GM23338 (cell line): Measurements from ENCODE around the gene OXT. TPM values are rescaled to one million over a fixed set of nuclear protein-coding genes. Genes with fewer than 3 reads are reported as not detected.

Experiments
- ATAC-seq: fragments of 200-7000 bp; cut with Tn5 transposase; 3 replicates; pipeline ENCODE4 v1.9.1; 2020
- DNase-seq: peaks from one replicate; pipeline ENCODE4 v3.0.0-alpha.2; 2015; ENCODE audit warnings: low spot score
- H2AFZ ChIP-seq: fragments of 200-600 bp; sonication (generic); 2 replicates; pipeline ENCODE4 v1.8.0; 2016; ENCODE audit warnings: antibody characterized with exemption, mild to moderate bottlenecking, moderate library complexity
- H3F3A ChIP-seq: fragments of 200-600 bp; sonication (generic); replicated peaks from 2 replicates; pipeline ENCODE4 v1.8.0; 2017; ENCODE audit warnings: antibody characterized with exemption, mixed run types, low read depth
- H3K27ac ChIP-seq: fragments of 200-600 bp; sonication (generic); 2 replicates; pipeline ENCODE4 v1.6.1; 2016; ENCODE audit warnings: low read depth
- H3K27me3 ChIP-seq: fragments of 200-600 bp; sonication (generic); 2 replicates; pipeline ENCODE4 v1.8.0; 2016; ENCODE audit warnings: mild to moderate bottlenecking, mixed run types, moderate library complexity; ENCODE audit not compliant: insufficient read depth
- H3K36me3 ChIP-seq: fragments of 200-600 bp; sonication (generic); 2 replicates; pipeline ENCODE4 v1.8.0; 2016; ENCODE audit warnings: mild to moderate bottlenecking; ENCODE audit not compliant: insufficient read depth
- H3K4me1 ChIP-seq: fragments of 200-600 bp; sonication (generic); 2 replicates; pipeline ENCODE4 v1.8.0; 2016; ENCODE audit warnings: mild to moderate bottlenecking, moderate library complexity; ENCODE audit not compliant: insufficient read depth
- H3K4me2 ChIP-seq: fragments of 200-600 bp; sonication (generic); 2 replicates; pipeline ENCODE4 v1.7.1; 2017; ENCODE audit warnings: mixed run types
- H3K4me3 ChIP-seq: fragments of 200-600 bp; sonication (generic); 2 replicates; pipeline ENCODE4 v1.6.1; 2016; ENCODE audit warnings: mixed run types
- H3K79me2 ChIP-seq: fragments of 200-600 bp; sonication (generic); replicated peaks from 2 replicates; pipeline ENCODE4 v1.8.0; 2017; ENCODE audit warnings: mild to moderate bottlenecking; ENCODE audit not compliant: insufficient read depth
- H3K9me2 ChIP-seq: fragments of 200-600 bp; sonication (generic); 2 replicates; pipeline ENCODE4 v1.8.0; 2017; ENCODE audit not compliant: insufficient read depth
- H4K20me1 ChIP-seq: fragments of 200-600 bp; sonication (generic); replicated peaks from 2 replicates; pipeline ENCODE4 v1.8.0; 2017; ENCODE audit warnings: mild to moderate bottlenecking; ENCODE audit not compliant: insufficient read depth
- H3K27ac Mint-ChIP-seq: 2 replicates; pipeline ENCODE4 v1.8.0; 2020; ENCODE audit warnings: inconsistent platforms, mild to moderate bottlenecking, moderate library complexity, mixed read lengths
- H3K27me3 Mint-ChIP-seq: 3 replicates; pipeline ENCODE4 v1.8.0; 2022; ENCODE audit warnings: low read depth, mild to moderate bottlenecking, moderate library complexity, mixed read lengths, inconsistent platforms; ENCODE audit not compliant: insufficient read depth, poor library complexity
- H3K36me3 Mint-ChIP-seq: 3 replicates; pipeline ENCODE4 v1.8.0; 2021; ENCODE audit warnings: low read depth, mild to moderate bottlenecking, inconsistent platforms, moderate library complexity, mixed read lengths
- H3K4me1 Mint-ChIP-seq: 3 replicates; pipeline ENCODE4 v1.8.0; 2020; ENCODE audit warnings: mild to moderate bottlenecking, inconsistent platforms, mixed read lengths
- H3K4me3 Mint-ChIP-seq: 3 replicates; pipeline ENCODE4 v1.8.0; 2021; ENCODE audit warnings: moderate library complexity, mild to moderate bottlenecking, inconsistent platforms, mixed read lengths
- H3K9me3 Mint-ChIP-seq: 3 replicates; pipeline ENCODE4 v1.8.0; 2020; ENCODE audit warnings: moderate library complexity, mild to moderate bottlenecking, inconsistent platforms, mixed read lengths
- CREB1 ChIP-seq: fragments of 250-450 bp; sonication (Bioruptor Pico); IDR thresholded peaks from 2 replicates; pipeline ENCODE4 v1.5.0; 2020; ENCODE audit warnings: low read depth, mild to moderate bottlenecking, moderate library complexity
- EZH2 ChIP-seq: fragments of 200-600 bp; sonication (generic); IDR thresholded peaks from one replicate; pipeline ENCODE4 v1.8.0; 2017; ENCODE audit warnings: antibody characterized with exemption, mild to moderate bottlenecking, low read depth; ENCODE audit not compliant: unreplicated experiment
- EZH2phosphoT487 ChIP-seq: fragments of 200-600 bp; sonication (generic); IDR thresholded peaks from one replicate; pipeline ENCODE4 v1.8.1; 2018; ENCODE audit warnings: antibody characterized with exemption; ENCODE audit not compliant: unreplicated experiment
- JUNB ChIP-seq: IDR thresholded peaks from one replicate; pipeline ENCODE4 v1.6.1; 2016; ENCODE audit warnings: antibody characterized with exemption; ENCODE audit not compliant: unreplicated experiment
- NANOG ChIP-seq: IDR thresholded peaks from 2 replicates; pipeline ENCODE4 v1.6.1; 2016; ENCODE audit warnings: antibody characterized with exemption, borderline replicate concordance
- POLR2AphosphoS5 ChIP-seq: IDR thresholded peaks from 2 replicates; pipeline ENCODE4 v1.6.1; 2016; ENCODE audit warnings: antibody characterized with exemption, low read depth
- STAT1 ChIP-seq: IDR thresholded peaks from one replicate; pipeline ENCODE4 v1.6.1; 2016; ENCODE audit warnings: antibody characterized with exemption; ENCODE audit not compliant: unreplicated experiment
- ZNF114 ChIP-seq: fragments of 250-450 bp; sonication (Bioruptor Pico); IDR thresholded peaks from 2 replicates; pipeline ENCODE4 v1.5.0; 2020; ENCODE audit warnings: mild to moderate bottlenecking, moderate library complexity
- ZNF331 ChIP-seq: fragments of 250-450 bp; sonication (Bioruptor Pico); IDR thresholded peaks from 2 replicates; pipeline ENCODE4 v1.5.0; 2020; ENCODE audit warnings: low read depth, mild to moderate bottlenecking, moderate library complexity
- polyA plus RNA-seq: library from polyadenylated mRNA; unstranded; fragments of >200 nt; fragmentation: Nextera tagmentation; extraction: Ambion mirVana; gene quantifications from 2 replicates; pipeline ENCODE4 v1.2.1, GENCODE V29; 2016
- total RNA-seq: library from RNA; depleted of rRNA; stranded (reverse); fragments of >200 nt; shearing (Covaris generic); gene quantifications from 2 replicates; pipeline ENCODE4 v1.2.3, GENCODE V29; 2014
- TF ChIP-seq, protein P1 (sequence below), 2 experiments: fragments of 200-600 bp in 1 of 2; sonication (generic) in 1 of 2; conservative IDR thresholded peaks; 2 replicates each; pipeline versions ENCODE4 v1.5.1 to v1.6.1; 2016 to 2017; ENCODE audit warnings: antibody characterized with exemption in 2 of 2, low read depth in 2 of 2, mild to moderate bottlenecking in 2 of 2, moderate library complexity in 1 of 2
- TF ChIP-seq, protein P2 (sequence below): IDR thresholded peaks from 2 replicates; pipeline ENCODE4 v1.6.1; 2016; ENCODE audit warnings: antibody characterized with exemption
- TF ChIP-seq, protein P3 (sequence below): IDR thresholded peaks from one replicate; pipeline ENCODE4 v1.6.1; 2018; ENCODE audit warnings: antibody characterized with exemption; ENCODE audit not compliant: unreplicated experiment
- TF ChIP-seq, protein P4 (sequence below): fragments of 250-450 bp; sonication (Bioruptor Pico); IDR thresholded peaks from 2 replicates; pipeline ENCODE4 v1.5.0; 2020; ENCODE audit warnings: mild to moderate bottlenecking, moderate library complexity

Gene OXT
- total and polyA plus RNA-seq, 2 experiments from 2014 or later, result 1.5 TPM; not detected in 1

DNA sequence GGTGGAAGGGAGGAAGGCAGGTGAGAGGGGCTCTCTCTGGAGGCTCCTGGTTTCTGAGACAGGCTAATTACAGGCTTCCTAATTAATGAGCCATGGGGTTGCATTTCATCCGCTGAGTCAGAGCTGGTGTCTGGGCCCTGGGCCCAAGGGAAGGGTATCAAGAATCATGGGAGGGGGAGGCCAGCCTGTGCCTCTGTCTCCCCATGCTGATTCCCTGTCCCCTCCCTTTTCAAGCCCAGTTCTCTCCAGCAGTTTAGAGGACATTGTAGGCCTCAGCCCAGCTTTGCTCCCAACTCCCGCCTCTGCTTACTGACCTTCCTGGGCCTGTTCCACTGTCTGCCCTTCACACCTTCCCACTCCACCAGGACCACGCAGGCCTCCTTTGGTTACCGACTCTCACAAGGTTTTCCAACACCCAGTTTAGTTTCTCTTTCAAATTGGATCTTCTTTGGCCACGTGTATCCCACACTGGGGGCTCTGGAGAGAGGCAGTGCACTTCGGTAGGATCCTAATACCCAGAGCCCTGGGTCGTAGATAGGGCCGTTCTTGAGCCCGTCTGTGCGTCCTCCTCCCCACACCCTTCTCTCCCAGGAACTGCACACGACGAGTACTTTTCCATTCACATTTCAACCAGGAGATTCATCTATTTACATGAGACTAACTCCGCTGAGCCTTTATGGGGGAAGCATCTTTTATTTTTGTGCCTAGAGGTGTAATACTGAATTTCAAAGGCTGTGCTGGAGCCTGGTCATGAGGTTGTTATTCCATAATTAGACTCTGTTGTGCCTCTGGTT is 31.4 kb downstream of the OXT start:
- Histone ChIP-seq H3K36me3 (no peaks in the 10 kb centered on the region), H3K4me2 (no peak overlapping the region), H3K79me2 (no peaks in the 10 kb centered on the region), H3K4me1 (no peaks in the 10 kb centered on the region), H3K4me3 (no peak overlapping the region), H3F3A (no peaks in the 10 kb centered on the region), H2AFZ (peak overlapping the region; percentile 52; the same call in 1 of the 2 replicates), H3K27me3 (no peaks in the 10 kb centered on the region), H3K9me2 (no peaks in the 10 kb centered on the region), H3K27ac (no peak overlapping the region), H4K20me1 (no peaks in the 10 kb centered on the region)
- H3K4me1 Mint-ChIP-seq, result peaks cover 12% of the 10 kb centered on the region
- H3K27me3 Mint-ChIP-seq, result peaks cover 9% of the 10 kb centered on the region
- DNase-seq, result no peak
- no peak for ATAC-seq
- TF ChIP-seq, protein P1, sequence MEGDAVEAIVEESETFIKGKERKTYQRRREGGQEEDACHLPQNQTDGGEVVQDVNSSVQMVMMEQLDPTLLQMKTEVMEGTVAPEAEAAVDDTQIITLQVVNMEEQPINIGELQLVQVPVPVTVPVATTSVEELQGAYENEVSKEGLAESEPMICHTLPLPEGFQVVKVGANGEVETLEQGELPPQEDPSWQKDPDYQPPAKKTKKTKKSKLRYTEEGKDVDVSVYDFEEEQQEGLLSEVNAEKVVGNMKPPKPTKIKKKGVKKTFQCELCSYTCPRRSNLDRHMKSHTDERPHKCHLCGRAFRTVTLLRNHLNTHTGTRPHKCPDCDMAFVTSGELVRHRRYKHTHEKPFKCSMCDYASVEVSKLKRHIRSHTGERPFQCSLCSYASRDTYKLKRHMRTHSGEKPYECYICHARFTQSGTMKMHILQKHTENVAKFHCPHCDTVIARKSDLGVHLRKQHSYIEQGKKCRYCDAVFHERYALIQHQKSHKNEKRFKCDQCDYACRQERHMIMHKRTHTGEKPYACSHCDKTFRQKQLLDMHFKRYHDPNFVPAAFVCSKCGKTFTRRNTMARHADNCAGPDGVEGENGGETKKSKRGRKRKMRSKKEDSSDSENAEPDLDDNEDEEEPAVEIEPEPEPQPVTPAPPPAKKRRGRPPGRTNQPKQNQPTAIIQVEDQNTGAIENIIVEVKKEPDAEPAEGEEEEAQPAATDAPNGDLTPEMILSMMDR (conservative IDR thresholded peaks at IDR 0.05; ENCODE audit: low read depth in 2 of 2), result no peak
- TF ChIP-seq ZNF114, result no peak
- TF ChIP-seq, protein P2, sequence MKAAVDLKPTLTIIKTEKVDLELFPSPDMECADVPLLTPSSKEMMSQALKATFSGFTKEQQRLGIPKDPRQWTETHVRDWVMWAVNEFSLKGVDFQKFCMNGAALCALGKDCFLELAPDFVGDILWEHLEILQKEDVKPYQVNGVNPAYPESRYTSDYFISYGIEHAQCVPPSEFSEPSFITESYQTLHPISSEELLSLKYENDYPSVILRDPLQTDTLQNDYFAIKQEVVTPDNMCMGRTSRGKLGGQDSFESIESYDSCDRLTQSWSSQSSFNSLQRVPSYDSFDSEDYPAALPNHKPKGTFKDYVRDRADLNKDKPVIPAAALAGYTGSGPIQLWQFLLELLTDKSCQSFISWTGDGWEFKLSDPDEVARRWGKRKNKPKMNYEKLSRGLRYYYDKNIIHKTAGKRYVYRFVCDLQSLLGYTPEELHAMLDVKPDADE, result no peak
- TF ChIP-seq, protein P3, sequence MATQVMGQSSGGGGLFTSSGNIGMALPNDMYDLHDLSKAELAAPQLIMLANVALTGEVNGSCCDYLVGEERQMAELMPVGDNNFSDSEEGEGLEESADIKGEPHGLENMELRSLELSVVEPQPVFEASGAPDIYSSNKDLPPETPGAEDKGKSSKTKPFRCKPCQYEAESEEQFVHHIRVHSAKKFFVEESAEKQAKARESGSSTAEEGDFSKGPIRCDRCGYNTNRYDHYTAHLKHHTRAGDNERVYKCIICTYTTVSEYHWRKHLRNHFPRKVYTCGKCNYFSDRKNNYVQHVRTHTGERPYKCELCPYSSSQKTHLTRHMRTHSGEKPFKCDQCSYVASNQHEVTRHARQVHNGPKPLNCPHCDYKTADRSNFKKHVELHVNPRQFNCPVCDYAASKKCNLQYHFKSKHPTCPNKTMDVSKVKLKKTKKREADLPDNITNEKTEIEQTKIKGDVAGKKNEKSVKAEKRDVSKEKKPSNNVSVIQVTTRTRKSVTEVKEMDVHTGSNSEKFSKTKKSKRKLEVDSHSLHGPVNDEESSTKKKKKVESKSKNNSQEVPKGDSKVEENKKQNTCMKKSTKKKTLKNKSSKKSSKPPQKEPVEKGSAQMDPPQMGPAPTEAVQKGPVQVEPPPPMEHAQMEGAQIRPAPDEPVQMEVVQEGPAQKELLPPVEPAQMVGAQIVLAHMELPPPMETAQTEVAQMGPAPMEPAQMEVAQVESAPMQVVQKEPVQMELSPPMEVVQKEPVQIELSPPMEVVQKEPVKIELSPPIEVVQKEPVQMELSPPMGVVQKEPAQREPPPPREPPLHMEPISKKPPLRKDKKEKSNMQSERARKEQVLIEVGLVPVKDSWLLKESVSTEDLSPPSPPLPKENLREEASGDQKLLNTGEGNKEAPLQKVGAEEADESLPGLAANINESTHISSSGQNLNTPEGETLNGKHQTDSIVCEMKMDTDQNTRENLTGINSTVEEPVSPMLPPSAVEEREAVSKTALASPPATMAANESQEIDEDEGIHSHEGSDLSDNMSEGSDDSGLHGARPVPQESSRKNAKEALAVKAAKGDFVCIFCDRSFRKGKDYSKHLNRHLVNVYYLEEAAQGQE, result no peak
- no peak for TF ChIP-seq STAT1
- TF ChIP-seq POLR2AphosphoS5, result no peak
- TF ChIP-seq EZH2phosphoT487, result no peak
- no peak for TF ChIP-seq ZNF331 (CRISPR knock-in tag)
- no peak for TF ChIP-seq NANOG
- TF ChIP-seq CREB1 (CRISPR knock-in tag), result no peak
- TF ChIP-seq JUNB, result no peak
- TF ChIP-seq, protein P4, sequence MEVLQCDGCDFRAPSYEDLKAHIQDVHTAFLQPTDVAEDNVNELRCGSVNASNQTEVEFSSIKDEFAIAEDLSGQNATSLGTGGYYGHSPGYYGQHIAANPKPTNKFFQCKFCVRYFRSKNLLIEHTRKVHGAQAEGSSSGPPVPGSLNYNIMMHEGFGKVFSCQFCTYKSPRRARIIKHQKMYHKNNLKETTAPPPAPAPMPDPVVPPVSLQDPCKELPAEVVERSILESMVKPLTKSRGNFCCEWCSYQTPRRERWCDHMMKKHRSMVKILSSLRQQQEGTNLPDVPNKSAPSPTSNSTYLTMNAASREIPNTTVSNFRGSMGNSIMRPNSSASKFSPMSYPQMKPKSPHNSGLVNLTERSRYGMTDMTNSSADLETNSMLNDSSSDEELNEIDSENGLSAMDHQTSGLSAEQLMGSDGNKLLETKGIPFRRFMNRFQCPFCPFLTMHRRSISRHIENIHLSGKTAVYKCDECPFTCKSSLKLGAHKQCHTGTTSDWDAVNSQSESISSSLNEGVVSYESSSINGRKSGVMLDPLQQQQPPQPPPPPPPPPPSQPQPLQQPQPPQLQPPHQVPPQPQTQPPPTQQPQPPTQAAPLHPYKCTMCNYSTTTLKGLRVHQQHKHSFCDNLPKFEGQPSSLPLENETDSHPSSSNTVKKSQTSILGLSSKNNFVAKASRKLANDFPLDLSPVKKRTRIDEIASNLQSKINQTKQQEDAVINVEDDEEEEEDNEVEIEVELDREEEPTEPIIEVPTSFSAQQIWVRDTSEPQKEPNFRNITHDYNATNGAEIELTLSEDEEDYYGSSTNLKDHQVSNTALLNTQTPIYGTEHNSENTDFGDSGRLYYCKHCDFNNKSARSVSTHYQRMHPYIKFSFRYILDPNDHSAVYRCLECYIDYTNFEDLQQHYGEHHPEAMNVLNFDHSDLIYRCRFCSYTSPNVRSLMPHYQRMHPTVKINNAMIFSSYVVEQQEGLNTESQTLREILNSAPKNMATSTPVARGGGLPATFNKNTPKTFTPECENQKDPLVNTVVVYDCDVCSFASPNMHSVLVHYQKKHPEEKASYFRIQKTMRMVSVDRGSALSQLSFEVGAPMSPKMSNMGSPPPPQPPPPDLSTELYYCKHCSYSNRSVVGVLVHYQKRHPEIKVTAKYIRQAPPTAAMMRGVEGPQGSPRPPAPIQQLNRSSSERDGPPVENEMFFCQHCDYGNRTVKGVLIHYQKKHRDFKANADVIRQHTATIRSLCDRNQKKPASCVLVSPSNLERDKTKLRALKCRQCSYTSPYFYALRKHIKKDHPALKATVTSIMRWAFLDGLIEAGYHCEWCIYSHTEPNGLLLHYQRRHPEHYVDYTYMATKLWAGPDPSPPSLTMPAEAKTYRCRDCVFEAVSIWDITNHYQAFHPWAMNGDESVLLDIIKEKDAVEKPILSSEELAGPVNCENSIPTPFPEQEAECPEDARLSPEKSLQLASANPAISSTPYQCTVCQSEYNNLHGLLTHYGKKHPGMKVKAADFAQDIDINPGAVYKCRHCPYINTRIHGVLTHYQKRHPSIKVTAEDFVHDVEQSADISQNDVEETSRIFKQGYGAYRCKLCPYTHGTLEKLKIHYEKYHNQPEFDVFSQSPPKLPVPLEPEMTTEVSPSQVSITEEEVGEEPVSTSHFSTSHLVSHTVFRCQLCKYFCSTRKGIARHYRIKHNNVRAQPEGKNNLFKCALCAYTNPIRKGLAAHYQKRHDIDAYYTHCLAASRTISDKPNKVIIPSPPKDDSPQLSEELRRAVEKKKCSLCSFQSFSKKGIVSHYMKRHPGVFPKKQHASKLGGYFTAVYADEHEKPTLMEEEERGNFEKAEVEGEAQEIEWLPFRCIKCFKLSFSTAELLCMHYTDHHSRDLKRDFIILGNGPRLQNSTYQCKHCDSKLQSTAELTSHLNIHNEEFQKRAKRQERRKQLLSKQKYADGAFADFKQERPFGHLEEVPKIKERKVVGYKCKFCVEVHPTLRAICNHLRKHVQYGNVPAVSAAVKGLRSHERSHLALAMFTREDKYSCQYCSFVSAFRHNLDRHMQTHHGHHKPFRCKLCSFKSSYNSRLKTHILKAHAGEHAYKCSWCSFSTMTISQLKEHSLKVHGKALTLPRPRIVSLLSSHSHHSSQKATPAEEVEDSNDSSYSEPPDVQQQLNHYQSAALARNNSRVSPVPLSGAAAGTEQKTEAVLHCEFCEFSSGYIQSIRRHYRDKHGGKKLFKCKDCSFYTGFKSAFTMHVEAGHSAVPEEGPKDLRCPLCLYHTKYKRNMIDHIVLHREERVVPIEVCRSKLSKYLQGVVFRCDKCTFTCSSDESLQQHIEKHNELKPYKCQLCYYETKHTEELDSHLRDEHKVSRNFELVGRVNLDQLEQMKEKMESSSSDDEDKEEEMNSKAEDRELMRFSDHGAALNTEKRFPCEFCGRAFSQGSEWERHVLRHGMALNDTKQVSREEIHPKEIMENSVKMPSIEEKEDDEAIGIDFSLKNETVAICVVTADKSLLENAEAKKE (CRISPR knock-in tag), result no peak
- no peak for TF ChIP-seq EZH2
- no peaks in the 10 kb centered on the region for H3K36me3 Mint-ChIP-seq
- no peak overlapping the region for H3K4me3 Mint-ChIP-seq
- H3K27ac Mint-ChIP-seq, result no peak overlapping the region; the same call in 1 of the 2 replicates
- no peaks in the 10 kb centered on the region for H3K9me3 Mint-ChIP-seq
